Muscle of arm (tissue), 12 donors: ENCODE results near the gene ANAPC1. TPM values are rescaled to one million over a fixed set of nuclear protein-coding genes. Genes with fewer than 3 reads are reported as not detected.
"Not testable (repeated sequence)": the region's sequence is repeated elsewhere in the genome, so short reads cannot be mapped to it uniquely, and the experiment has no call there.

Experiments
- DNase-seq: peaks from one replicate; pipeline ENCODE4 v3.0.0-alpha.2; 2013
- polyA plus RNA-seq, 12 donors: library from polyadenylated mRNA; unstranded; fragments of 120-200 nt; gene quantifications; one replicate each; pipeline ENCODE4 v1.2.1, GENCODE V29; 2013; ENCODE audit not compliant: insufficient read length in 12 of 12

ANAPC1 gene
- polyA plus RNA-seq, 12 donors, result 18.1 to 25.3 (median 20.6) TPM; not detected in 1

DNA sequence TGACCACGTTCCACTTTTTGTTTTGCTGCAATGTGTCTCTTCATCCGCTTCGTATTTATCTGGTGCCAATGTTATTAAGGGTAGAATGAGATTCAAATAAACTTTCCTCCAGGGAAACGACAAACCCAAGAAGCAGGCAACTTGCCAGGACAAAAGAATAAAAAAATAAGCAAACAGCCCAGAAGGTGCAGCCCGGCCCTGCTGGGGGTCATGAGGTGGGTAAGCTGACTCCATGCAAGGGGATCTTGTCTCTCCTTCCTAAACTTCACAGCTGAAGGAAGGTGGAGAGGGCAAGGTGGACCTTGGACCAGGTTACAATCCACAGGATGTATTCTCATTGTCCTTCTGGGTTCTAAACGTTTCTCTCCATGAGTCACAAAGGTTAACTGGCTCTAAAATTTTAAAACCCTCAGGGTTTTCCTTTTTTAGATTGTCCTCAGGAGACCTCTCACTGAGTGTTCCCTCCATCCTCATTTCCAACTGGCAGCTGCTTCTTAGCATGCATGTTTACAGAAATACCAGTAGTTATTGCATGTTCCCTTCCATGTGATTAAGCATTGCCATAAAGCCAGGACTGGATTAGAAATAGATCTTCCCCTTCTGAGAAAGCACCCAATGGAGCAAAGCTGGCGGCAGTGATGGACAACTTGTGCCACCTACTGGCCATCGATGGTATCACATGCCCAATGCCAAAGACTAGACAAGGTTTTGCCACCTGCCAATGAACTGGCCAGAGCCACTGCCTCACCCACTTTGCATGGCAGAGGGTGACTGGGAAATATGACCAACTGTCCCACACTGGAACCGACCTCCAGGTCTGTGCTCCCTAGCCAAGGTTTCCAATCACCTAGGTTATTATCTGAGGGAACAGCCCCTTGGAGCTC lies 147.9 kb downstream of the ANAPC1 start:
- peak; percentile 24 for DNase-seq

- DNase-seq, result not testable (repeated sequence)
Observed at GRCh38 chr2:111735420-111735819, 148.6 kb downstream of the ANAPC1 start.

- DNase-seq, result not testable (repeated sequence)
Observed at GRCh38 chr2:111729812-111730458, 154.1 kb downstream of the ANAPC1 start.

GRCh38 chr2:111727611-111728110 lies 156.3 kb downstream of the ANAPC1 start:
- not testable (repeated sequence) for DNase-seq

DNA sequence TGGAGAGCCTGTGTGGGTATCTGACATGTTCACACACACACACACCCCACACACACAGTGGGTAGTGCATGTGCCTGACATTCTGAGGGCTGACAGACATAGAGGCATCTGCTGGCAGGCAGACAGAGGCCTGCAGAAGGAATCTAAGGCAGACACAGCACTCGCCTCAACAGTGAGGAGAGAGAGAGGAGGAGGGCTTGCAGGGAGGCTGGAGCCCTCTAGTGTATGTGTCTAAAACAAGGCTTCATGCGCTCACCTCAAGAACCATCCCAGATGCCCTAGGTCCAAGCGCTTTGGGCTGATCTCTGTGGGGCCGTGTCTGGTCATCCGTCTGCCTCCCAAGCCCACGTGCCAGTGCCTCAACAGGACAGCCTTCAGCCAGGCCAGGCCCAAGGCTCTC lies 158.3 kb downstream of the ANAPC1 start:
- not testable (repeated sequence) for DNase-seq

DNA sequence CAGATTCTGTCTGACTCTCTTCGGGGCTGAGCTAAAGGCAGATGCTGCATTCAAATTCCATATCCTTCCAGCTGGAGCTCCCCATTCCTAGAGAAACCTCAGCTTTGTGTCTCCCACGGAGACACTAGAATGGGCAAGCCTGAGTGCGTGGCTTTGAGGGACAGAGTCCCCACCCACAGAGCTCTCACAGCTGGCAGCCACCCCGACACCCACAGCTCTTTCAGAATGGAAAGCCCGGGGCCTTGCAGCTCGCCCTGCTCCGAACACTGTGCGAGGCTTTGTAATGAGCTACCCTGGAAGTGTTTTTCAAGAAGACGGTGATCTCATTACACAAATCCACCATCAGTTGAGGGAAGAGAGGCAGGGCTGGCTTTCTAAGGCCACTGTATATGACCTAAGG lies 164.4 kb downstream of the ANAPC1 start:
- not testable (repeated sequence) for DNase-seq

Other genes with a start within 250 kb of the ANAPC1 start
- gene MERTK, start 14.4 kb upstream of the ANAPC1 start, polyA plus RNA-seq, result 1 to 10 TPM in 11 of 12 donors, not detected in 1; 2.4 to 9.1 (median 4.3) TPM
- 10 to 100 TPM in 11 of 12 donors, not detected in 1; 12.4 to 26.2 (median 19.7) TPM for gene TMEM87B, start 171.1 kb upstream of the ANAPC1 start, polyA plus RNA-seq